Loucy (cell line): ENCODE results near the gene ELP2.

Source experiments
- EZH2phosphoT487 ChIP-seq: fragments of 200-600 bp; IDR thresholded peaks from 2 replicates; pipeline ENCODE4 v1.6.1; 2018; ENCODE audit warnings: antibody characterized with exemption, mild to moderate bottlenecking, moderate library complexity, borderline replicate concordance
- TF ChIP-seq, protein P1 (sequence below): fragments of 200-600 bp; sonication (generic); conservative IDR thresholded peaks from 2 replicates; pipeline ENCODE4 v1.5.1; 2014; ENCODE audit warnings: mild to moderate bottlenecking, antibody characterized with exemption, low read length

DNA sequence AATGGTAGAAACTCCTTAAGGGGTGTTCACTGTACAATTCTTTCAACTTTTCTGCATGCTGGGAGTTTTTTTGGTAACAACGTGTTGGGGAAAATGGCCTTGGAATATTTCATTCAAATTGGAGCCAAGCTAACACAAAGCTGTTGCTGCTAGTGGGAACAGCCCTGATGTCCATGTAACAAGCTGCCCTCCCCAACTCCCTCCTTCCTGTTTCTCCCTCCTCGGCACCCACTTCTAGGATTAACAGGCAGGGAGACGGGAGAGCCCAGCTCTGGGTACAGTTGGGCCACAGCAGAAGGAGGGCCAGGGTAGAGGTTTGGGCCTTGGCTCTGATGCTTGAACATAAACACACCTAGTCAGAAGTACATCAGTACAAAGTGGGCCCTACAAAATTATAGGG is 48.2 kb downstream of the ELP2 start:
- TF ChIP-seq, protein P1, sequence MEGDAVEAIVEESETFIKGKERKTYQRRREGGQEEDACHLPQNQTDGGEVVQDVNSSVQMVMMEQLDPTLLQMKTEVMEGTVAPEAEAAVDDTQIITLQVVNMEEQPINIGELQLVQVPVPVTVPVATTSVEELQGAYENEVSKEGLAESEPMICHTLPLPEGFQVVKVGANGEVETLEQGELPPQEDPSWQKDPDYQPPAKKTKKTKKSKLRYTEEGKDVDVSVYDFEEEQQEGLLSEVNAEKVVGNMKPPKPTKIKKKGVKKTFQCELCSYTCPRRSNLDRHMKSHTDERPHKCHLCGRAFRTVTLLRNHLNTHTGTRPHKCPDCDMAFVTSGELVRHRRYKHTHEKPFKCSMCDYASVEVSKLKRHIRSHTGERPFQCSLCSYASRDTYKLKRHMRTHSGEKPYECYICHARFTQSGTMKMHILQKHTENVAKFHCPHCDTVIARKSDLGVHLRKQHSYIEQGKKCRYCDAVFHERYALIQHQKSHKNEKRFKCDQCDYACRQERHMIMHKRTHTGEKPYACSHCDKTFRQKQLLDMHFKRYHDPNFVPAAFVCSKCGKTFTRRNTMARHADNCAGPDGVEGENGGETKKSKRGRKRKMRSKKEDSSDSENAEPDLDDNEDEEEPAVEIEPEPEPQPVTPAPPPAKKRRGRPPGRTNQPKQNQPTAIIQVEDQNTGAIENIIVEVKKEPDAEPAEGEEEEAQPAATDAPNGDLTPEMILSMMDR: no peak
- TF ChIP-seq EZH2phosphoT487: no peak
